GM13977 (cell line): ENCODE data around the gene NGFR.

Experiments
- DNase-seq: peaks from one replicate; pipeline ENCODE4 v3.0.0; 2012; ENCODE audit warnings: low spot score
- CTCF ChIP-seq: IDR thresholded peaks from 2 replicates; pipeline ENCODE4 v1.5.1; 2012; ENCODE audit warnings: mild to moderate bottlenecking, control low read depth; ENCODE audit not compliant: insufficient read depth; ENCODE audit errors: extremely low read depth, missing control alignments
- in situ Hi-C: fragments of 300-500 bp; cut with MboI; formaldehyde crosslinking; loops from one replicate; pipeline ENCODE4 v1.12.0; 2022; ENCODE audit warnings: low sequenced_read_pairs, low pct_unique_long_range_greater_than_20kb, mixed read lengths, inconsistent platforms; ENCODE audit not compliant: unreplicated experiment

NGFR gene

GRCh38 chr17:49452661-49453060 is 42.4 kb upstream of the NGFR start:
- in situ Hi-C loops: no loop called here
- no peak for DNase-seq
- no peak for TF ChIP-seq CTCF

DNA sequence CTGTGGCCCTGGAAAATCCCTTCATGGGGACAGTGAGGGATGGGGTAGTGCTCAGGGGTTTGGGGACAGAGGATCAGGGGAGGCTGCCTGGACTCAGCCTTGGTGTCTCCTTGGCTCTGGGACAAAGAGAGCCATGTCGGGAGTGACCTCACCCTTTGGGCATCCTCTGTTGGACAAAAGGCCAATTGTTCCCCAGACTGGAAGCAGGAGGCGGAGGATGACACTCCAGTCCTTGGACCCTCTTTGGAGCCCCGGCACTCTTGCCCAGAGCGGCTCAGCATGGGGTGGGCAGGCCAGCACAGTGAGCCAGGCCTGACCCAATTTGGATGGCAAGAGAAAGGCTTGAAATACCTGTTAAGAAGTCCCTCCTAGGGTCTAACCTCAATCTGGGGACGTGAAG is 41.0 kb upstream of the NGFR start:
- DNase-seq: no peak
- TF ChIP-seq CTCF: no peak

GRCh38 chr17:49455272-49455861 is 39.7 kb upstream of the NGFR start:
- in situ Hi-C loops: no loop called here
- DNase-seq: no peak

More for the DNA sequence above, 41.0 kb upstream of the NGFR start:
- in situ Hi-C loops: no loop called here

DNA sequence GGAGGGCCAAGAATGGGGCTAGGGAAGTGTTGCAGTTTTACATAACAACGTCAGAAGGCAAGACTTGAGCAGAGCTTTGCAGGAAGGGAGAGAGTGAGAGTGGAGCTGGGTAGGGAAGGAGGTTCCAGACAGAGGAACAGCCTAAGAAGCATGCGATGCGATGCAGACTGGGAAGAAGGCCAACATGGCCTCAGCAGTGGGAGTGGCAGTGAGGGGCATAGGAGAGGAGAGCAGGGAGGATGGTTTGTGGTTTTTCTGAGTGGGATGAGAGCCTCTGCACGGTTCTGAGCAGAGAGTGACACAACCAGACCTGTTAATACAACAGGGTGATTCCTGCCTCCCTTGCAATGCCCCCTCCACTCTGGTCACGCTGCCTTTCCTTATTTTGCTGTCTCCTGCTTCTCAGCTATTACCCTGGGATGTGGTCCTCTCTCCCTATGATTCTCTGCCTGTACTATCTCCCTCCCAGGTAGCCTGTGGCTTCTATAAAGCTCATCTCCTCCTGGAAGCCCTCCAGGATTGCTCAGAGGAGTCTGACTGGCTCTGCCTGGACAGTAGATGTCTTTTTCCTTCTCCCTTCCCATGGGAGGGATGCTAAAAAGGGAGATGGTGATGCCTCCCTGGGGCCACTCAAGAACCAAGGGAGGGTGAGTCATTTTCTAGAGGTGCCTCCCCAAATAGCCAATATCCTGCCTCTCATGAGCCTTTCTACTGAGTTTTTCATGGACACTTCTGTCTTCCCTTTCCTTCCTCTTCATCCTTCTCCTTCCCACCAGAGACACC is 38.7 kb upstream of the NGFR start:
- no peak for DNase-seq
- in situ Hi-C loops: no loop called here
- no peak for TF ChIP-seq CTCF

More at GRCh38 chr17:49455272-49455861, 39.7 kb upstream of the NGFR start:
- TF ChIP-seq CTCF: no peak

DNA sequence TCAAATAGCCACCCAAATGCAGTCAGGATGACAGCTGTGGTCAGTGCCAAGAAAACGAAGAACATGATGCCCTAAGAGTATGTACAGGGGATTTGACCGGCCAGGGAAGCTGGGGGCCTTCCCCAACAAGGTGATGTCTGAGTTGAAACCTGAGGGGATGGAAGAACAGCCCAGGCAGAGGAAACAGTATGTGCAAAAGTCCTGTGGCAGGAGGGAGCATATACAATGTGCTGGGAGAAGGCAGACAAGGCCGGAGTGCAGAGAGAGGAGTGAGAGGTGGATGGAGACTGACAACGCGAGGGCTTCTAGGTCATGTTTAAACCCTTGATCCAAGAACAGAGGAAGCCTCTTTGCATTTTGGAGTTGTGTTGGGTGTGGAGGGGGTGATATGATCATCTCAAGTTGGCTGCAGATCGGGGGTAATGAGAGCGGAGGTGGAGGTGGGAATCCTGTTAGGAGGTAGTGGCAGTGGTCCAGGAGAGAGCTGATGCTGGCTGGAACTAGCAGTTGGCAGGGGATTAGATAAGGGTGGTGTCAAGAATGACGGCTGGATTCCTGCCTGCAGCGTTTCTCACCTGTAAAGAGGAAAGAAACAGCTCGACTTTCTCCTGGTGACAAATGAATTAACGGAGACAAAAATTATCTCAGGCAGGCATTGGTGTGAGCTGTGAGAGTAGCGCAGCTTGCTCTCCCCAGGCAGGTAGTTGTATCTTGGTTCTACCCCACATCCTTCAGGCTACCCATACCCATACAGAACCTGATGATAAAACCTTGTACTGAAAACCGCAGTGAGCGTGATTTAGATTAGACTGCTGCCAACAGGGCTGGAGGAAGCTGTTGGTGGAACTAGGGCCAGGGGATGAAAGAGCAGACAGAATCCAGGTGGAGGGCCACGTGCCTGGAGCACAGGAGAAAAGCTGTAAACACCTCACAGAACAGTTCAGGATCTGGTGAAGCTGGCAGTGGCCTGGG is 37.2 kb upstream of the NGFR start:
- no peak for DNase-seq
- in situ Hi-C loops: no loop called here
- no peak for TF ChIP-seq CTCF

- no peak for DNase-seq
- in situ Hi-C loops: no loop called here
- TF ChIP-seq CTCF: no peak
These were observed 35.6 kb upstream of the NGFR start for GRCh38 chr17:49459401-49459984.
